WTC11 (cell line): ENCODE results near the gene UBFD1. TPM values are rescaled to one million over a fixed set of nuclear protein-coding genes. Genes with fewer than 3 reads are reported as not detected.

Source experiments
- ATAC-seq: fragments of 200-7000 bp; cut with Tn5 transposase; 2 replicates; pipeline ENCODE4 v1.10.0; 2021; ENCODE audit warnings: mild to moderate bottlenecking, moderate library complexity
- CTCF ChIA-PET: fragments of 300-600 bp; sonication (Branson Sonifier 250); formaldehyde crosslinking; loops from one replicate; lab custom pipeline; 2021; ENCODE audit warnings: antibody characterized with exemption; lab: Charles Lee
- POLR2A ChIA-PET: fragments of 350-600 bp; sonication (Branson Sonifier 250); formaldehyde crosslinking; loops from one replicate; lab custom pipeline; 2021; ENCODE audit warnings: antibody characterized with exemption; lab: Charles Lee
- DNase-seq: peaks from one replicate; pipeline ENCODE4 v3.0.0; 2021; ENCODE audit warnings: low spot score
- H3K27ac Mint-ChIP-seq: 2 replicates; pipeline ENCODE4 v1.8.0; 2021; ENCODE audit warnings: mixed read lengths
- H3K27me3 Mint-ChIP-seq: 2 replicates; pipeline ENCODE4 v1.8.0; 2021; ENCODE audit warnings: low read depth, mild to moderate bottlenecking, moderate library complexity, mixed read lengths
- H3K36me3 Mint-ChIP-seq: 2 replicates; pipeline ENCODE4 v1.8.0; 2021; ENCODE audit warnings: mixed read lengths
- H3K4me1 Mint-ChIP-seq: 2 replicates; pipeline ENCODE4 v1.8.0; 2022; ENCODE audit warnings: mixed read lengths
- H3K4me3 Mint-ChIP-seq: 2 replicates; pipeline ENCODE4 v1.8.0; 2021; ENCODE audit warnings: mild to moderate bottlenecking, moderate library complexity, mixed read lengths
- H3K9me3 Mint-ChIP-seq: 2 replicates; pipeline ENCODE4 v1.8.0; 2021; ENCODE audit warnings: mixed read lengths
- ELF4 ChIP-seq: sonication (generic); formaldehyde crosslinking; IDR thresholded peaks from 2 replicates; pipeline ENCODE4 v1.8.1; 2022; ENCODE audit warnings: low read depth, mild to moderate bottlenecking, moderate library complexity, missing genetic modification reagents
- ESRRA ChIP-seq: sonication (generic); formaldehyde crosslinking; IDR thresholded peaks from 2 replicates; pipeline ENCODE4 v1.8.1; 2022; ENCODE audit warnings: mild to moderate bottlenecking, missing genetic modification reagents, borderline replicate concordance
- NFE2L1 ChIP-seq: sonication (generic); formaldehyde crosslinking; IDR thresholded peaks from 2 replicates; pipeline ENCODE4 v1.8.1; 2023; ENCODE audit warnings: missing genetic modification reagents
- OVOL2 ChIP-seq: fragments of 250-450 bp; sonication (Bioruptor Pico); IDR thresholded peaks from 2 replicates; pipeline ENCODE4 v1.9.0; 2021; ENCODE audit warnings: mild to moderate bottlenecking, borderline replicate concordance
- SMAD3 ChIP-seq: sonication (generic); formaldehyde crosslinking; IDR thresholded peaks from 2 replicates; pipeline ENCODE4 v1.8.0; 2022; ENCODE audit warnings: missing genetic modification reagents, mild to moderate bottlenecking, borderline replicate concordance
- SP1 ChIP-seq: sonication (generic); formaldehyde crosslinking; conservative IDR thresholded peaks from 2 replicates; pipeline ENCODE4 v1.8.1; 2022; ENCODE audit warnings: missing genetic modification reagents
- TEAD4 ChIP-seq: sonication (generic); formaldehyde crosslinking; IDR thresholded peaks from 2 replicates; pipeline ENCODE4 v1.8.0; 2022; ENCODE audit warnings: mild to moderate bottlenecking, missing genetic modification reagents
- USF2 ChIP-seq: sonication (generic); formaldehyde crosslinking; IDR thresholded peaks from 2 replicates; pipeline ENCODE4 v1.8.1; 2023; ENCODE audit warnings: mild to moderate bottlenecking, missing genetic modification reagents, moderate library complexity
- ZBTB43 ChIP-seq: sonication (generic); formaldehyde crosslinking; IDR thresholded peaks from 2 replicates; pipeline ENCODE4 v1.8.1; 2023; ENCODE audit warnings: mild to moderate bottlenecking, missing genetic modification reagents
- ZNF121 ChIP-seq: sonication (generic); formaldehyde crosslinking; IDR thresholded peaks from 2 replicates; pipeline ENCODE4 v1.8.0; 2023; ENCODE audit warnings: missing genetic modification reagents
- ZSCAN18 ChIP-seq: fragments of 250-450 bp; sonication (Bioruptor Pico); IDR thresholded peaks from 2 replicates; pipeline ENCODE4 v2.1.2; 2022; ENCODE audit warnings: mild to moderate bottlenecking, moderate library complexity
- total RNA-seq: library from RNA; stranded (reverse); gene quantifications from 3 replicates; pipeline ENCODE4 v1.2.3, GENCODE V29; 2021
- TF ChIP-seq, protein P1 (sequence below): fragments of 250-450 bp; sonication (Bioruptor Pico); IDR thresholded peaks from 2 replicates; pipeline ENCODE4 v1.9.0; 2021; ENCODE audit warnings: mild to moderate bottlenecking
- TF ChIP-seq, protein P2 (sequence below): sonication (generic); formaldehyde crosslinking; IDR thresholded peaks from 2 replicates; pipeline ENCODE4 v1.8.1; 2023; ENCODE audit warnings: mild to moderate bottlenecking, missing genetic modification reagents, moderate library complexity
- TF ChIP-seq, protein P3 (sequence below): sonication (generic); formaldehyde crosslinking; IDR thresholded peaks from 2 replicates; pipeline ENCODE4 v1.8.1; 2023; ENCODE audit warnings: mild to moderate bottlenecking, missing genetic modification reagents

The UBFD1 gene
- total RNA-seq, 1 experiment from 2014 or later, result 128 TPM

GRCh38 chr16:23523876-23524385 is 33.6 kb upstream of the UBFD1 start (continued):
- TF ChIP-seq USF2 (CRISPR knock-in tag) (no peak), ZBTB43 (CRISPR knock-in tag) (no peak)

GRCh38 chr16:23524886-23525285 is 32.6 kb upstream of the UBFD1 start:
- Mint-ChIP-seq H3K27me3 (no peaks in the 10 kb centered on the region), H3K27ac (no peak overlapping the region), H3K4me1 (no peaks in the 10 kb centered on the region)
- no peak for DNase-seq
- TF ChIP-seq OVOL2 (CRISPR knock-in tag), result no peak
- TF ChIP-seq, protein P1, sequence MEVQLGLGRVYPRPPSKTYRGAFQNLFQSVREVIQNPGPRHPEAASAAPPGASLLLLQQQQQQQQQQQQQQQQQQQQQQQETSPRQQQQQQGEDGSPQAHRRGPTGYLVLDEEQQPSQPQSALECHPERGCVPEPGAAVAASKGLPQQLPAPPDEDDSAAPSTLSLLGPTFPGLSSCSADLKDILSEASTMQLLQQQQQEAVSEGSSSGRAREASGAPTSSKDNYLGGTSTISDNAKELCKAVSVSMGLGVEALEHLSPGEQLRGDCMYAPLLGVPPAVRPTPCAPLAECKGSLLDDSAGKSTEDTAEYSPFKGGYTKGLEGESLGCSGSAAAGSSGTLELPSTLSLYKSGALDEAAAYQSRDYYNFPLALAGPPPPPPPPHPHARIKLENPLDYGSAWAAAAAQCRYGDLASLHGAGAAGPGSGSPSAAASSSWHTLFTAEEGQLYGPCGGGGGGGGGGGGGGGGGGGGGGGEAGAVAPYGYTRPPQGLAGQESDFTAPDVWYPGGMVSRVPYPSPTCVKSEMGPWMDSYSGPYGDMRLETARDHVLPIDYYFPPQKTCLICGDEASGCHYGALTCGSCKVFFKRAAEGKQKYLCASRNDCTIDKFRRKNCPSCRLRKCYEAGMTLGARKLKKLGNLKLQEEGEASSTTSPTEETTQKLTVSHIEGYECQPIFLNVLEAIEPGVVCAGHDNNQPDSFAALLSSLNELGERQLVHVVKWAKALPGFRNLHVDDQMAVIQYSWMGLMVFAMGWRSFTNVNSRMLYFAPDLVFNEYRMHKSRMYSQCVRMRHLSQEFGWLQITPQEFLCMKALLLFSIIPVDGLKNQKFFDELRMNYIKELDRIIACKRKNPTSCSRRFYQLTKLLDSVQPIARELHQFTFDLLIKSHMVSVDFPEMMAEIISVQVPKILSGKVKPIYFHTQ (CRISPR knock-in tag), result no peak
- no peak for TF ChIP-seq TEAD4
- no peak for TF ChIP-seq ELF4 (CRISPR knock-in tag)
- no peak for TF ChIP-seq SMAD3 (CRISPR knock-in tag)
- TF ChIP-seq NFE2L1 (CRISPR knock-in tag), result no peak
- TF ChIP-seq, protein P2, sequence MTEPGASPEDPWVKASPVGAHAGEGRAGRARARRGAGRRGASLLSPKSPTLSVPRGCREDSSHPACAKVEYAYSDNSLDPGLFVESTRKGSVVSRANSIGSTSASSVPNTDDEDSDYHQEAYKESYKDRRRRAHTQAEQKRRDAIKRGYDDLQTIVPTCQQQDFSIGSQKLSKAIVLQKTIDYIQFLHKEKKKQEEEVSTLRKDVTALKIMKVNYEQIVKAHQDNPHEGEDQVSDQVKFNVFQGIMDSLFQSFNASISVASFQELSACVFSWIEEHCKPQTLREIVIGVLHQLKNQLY (CRISPR knock-in tag), result no peak
- no peak for TF ChIP-seq ESRRA (CRISPR knock-in tag)
- TF ChIP-seq SP1, result no peak
- TF ChIP-seq, protein P3, sequence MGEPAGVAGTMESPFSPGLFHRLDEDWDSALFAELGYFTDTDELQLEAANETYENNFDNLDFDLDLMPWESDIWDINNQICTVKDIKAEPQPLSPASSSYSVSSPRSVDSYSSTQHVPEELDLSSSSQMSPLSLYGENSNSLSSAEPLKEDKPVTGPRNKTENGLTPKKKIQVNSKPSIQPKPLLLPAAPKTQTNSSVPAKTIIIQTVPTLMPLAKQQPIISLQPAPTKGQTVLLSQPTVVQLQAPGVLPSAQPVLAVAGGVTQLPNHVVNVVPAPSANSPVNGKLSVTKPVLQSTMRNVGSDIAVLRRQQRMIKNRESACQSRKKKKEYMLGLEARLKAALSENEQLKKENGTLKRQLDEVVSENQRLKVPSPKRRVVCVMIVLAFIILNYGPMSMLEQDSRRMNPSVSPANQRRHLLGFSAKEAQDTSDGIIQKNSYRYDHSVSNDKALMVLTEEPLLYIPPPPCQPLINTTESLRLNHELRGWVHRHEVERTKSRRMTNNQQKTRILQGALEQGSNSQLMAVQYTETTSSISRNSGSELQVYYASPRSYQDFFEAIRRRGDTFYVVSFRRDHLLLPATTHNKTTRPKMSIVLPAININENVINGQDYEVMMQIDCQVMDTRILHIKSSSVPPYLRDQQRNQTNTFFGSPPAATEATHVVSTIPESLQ (CRISPR knock-in tag), result no peak
- TF ChIP-seq ZSCAN18 (CRISPR knock-in tag), result no peak
- TF ChIP-seq ZNF121 (CRISPR knock-in tag), result no peak
- TF ChIP-seq, all 79 proteins: peak for 0
- no peak for ATAC-seq
- Mint-ChIP-seq H3K4me3 (no peak overlapping the region), H3K36me3 (peaks cover 67% of the 10 kb centered on the region), H3K9me3 (no peaks in the 10 kb centered on the region)
- CTCF ChIA-PET, result no interaction called here
- POLR2A ChIA-PET, result no interaction called here
